Right renal pelvis (tissue), 4 donors: ENCODE data around the gene ZNF680. TPM values are rescaled to one million over a fixed set of nuclear protein-coding genes. Genes with fewer than 3 reads are reported as not detected.
"Not testable (repeated sequence)": the region's sequence is repeated elsewhere in the genome, so short reads cannot be mapped to it uniquely, and the experiment has no call there.

ENCODE experiments used
- DNase-seq, 4 donors: peaks; one replicate each; pipeline ENCODE4 v3.0.0-alpha.2; 2013; ENCODE audit warnings: low read depth in 4 of 4, low spot score in 3 of 4, missing footprints in 1 of 4
- polyA plus RNA-seq, 4 donors: library from polyadenylated mRNA; unstranded; fragments of 120-200 nt; gene quantifications; one replicate each; pipeline ENCODE4 v1.2.1, GENCODE V29; 2013; ENCODE audit not compliant: insufficient read length in 4 of 4

Gene ZNF680
- 10 to 100 TPM; 14.9 to 21.6 (median 19.4) TPM for polyA plus RNA-seq

GRCh38 chr7:64562626-64563278 is at the start of gene ZNF680:
Gene ZNF680 (minus strand): TSS chr7:64563071. CDS start chr7:64562954, 117 bp downstream.
- peak; percentile 81 to 95 (median 90) for DNase-seq

DNA sequence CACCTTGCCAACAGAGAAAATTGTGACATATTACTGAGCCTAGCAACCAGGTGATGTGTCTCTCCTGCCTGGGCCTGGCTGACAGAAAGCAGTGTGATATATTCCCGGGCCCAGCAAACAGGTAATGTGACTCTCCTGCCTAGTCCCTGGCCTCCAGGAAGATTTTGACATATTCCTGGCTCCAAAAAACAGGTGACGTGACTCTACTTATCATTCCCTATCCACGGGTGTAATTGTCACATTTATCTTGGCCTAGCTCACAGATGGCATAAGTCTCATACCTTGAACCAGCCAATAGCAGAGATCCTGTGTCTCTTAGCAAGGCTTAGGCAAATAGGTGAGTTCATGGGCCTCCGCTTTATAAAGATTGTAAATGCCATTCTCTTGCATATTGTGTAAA is 49.6 kb upstream of the ZNF680 start:
- DNase-seq, result no peak

DNA sequence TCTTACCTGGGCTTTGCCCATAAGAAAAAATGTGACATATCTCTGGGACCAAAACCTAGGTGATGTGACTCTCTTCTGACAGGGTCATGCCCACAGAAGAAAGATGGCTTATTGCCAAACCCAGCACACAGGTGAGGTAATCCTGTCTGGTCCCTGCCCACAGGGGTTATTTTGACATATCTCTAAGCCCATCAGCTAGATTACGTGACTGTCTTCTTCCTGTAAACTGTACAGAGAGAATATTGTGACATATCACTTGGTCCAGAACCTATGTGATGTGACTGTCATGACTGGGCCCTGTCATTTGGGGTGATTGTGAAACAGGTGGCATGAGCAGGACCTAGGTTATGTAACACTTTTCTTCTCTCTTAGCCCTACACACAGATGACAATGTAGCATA is 48.8 kb upstream of the ZNF680 start:
- DNase-seq, result no peak

DNA sequence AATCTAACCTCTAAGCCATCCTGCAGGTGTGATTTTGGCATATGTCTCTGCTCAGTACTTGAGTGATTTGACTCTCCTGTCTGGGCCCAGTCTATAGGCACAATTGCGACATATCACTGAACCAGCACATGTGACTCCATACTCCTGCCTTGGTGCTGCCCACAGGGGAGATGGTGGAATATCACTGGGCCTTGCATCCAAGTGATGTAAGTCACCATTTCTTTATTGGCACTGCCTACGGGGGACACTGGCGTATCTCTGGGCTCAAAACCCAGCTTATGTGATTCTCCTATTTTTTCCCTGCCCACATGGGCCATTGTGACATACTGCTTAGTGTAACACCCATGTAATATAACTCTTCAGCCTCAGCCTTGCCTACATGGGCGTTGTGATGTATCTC is 48.1 kb upstream of the ZNF680 start:
- no peak for DNase-seq

- DNase-seq, result no peak
Observed at GRCh38 chr7:64608116-64608910, 45.4 kb upstream of the ZNF680 start.

DNA sequence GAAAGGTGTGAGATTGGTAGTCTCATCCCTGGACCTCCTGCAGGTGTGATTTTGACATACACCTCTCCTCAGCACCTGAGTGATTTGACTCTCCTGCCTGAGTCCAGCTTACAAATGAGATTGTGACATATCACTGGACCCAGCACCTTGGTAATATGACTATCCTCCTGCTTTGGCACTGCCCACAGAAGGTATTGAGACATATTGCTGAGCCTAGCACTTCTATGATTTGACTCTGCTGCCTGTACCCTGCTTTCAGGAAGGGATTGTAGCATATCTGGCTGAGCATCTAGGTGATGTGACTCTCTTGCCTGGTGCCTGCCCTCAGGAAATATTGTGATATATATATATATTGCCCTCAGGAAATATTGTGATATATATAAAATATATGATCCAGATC is 43.5 kb upstream of the ZNF680 start:
- DNase-seq, result no peak

DNA sequence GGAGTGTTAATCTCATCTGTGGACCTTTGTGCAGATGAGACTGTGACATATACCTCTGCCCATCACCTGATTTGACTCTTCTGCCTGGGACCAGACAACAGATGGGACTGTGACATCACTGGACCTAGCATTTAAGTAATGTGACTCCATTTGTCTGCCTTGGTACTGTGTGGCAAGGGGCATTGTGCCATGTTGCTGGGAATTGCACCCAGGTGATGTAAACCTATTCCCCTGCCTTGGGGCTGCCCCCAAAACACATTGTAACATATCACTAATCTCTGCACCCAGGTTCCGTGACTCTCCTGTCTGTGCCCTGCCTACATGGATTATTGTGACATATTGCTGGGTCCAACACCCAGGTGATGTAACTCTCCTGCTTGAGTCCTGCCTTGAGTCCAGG is 40.4 kb upstream of the ZNF680 start:
- no peak for DNase-seq

DNA sequence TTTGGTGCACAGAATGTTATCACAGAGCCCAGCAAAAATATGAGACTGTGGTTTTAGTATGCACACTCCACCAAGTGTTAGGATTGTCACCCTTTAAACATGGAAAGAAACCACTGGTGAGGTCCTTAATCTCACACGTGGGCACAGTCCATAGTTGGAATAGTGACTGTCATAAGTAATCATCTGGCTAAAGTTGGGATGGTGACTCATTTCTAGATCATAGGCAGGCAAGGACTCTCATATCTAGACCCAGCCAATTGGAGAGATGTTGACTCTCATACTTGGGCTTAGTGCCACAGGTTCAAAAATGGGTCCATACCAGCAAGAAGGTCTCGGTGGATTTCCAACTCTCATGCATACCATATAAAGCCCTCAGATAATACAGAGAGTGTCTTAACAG is 39.6 kb upstream of the ZNF680 start:
- DNase-seq, result no peak

- no peak for DNase-seq
Observed at GRCh38 chr7:64602086-64602485, 39.2 kb upstream of the ZNF680 start.

- DNase-seq, result no peak
Observed at GRCh38 chr7:64599359-64599758, 36.5 kb upstream of the ZNF680 start.

GRCh38 chr7:64590971-64591370 is 28.1 kb upstream of the ZNF680 start:
- no peak for DNase-seq

DNA sequence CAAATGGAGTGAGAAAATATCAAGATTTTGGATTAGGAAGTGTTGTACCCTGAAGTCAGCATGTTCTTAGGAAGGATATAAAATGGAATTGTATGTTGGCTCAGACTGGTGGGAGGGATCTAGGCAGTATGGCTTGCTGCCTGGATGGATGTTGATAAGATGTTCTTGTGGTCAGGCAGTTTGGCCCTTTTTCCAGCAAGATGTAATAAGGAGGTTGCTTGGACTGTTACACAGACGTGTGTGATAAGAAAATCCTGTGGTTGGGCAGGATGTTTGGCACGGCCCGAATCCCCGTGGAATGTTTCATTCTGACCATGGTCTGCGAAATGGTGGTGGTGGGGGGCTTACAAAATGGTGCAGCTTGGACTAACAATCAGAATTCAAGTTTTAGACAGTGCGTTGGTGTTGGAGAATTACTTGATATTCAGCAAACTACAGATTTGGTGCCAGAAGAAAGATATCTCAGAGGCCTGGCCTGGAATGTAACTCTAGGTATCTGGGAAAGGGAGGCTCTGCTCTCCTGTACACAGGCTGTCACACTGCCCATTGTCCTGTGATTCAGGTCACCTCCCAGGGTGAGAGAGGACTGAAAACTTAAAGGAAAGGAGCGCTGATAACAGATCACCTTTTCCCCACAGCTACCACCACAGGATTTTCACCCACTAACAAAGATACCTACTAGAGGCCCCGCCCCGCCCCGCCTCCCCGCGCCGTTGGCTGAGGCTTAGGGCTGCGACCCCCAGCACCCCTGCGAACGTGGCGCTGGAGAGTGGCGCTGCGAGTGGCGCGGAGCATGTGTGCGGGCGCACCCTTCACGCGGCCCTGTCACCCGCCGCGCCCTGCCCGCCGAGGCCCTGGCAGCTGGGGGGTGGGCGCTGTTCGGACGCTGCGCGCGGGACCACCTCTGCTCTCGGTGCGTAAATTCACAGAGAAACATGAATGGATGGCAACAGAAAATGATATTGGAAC is 19.3 kb upstream of the ZNF680 start:
- no peak for DNase-seq

DNA sequence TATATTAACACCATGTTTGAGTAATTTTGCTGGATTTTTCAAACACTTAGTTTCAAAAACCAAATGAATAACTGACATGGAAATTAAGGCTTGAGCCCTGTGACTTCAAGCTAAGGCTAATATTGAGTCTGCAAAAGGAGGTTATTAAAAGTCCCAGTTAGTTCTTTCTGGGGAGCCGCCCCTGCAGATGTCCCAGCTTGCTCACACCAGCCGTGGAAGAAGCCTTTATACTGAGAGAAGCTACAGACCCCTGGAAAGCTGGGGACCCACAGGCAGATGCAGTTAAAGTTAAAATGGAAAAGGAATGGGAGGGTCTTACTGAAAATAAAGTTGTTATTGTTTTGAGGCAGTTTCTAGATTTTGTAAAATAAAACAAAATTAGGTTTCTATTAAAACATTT is 18.5 kb upstream of the ZNF680 start:
- no peak for DNase-seq

GRCh38 chr7:64574540-64575099 is 11.7 kb upstream of the ZNF680 start:
- peak in 2 of 4 donors; percentile 26 to 68 for DNase-seq

DNA sequence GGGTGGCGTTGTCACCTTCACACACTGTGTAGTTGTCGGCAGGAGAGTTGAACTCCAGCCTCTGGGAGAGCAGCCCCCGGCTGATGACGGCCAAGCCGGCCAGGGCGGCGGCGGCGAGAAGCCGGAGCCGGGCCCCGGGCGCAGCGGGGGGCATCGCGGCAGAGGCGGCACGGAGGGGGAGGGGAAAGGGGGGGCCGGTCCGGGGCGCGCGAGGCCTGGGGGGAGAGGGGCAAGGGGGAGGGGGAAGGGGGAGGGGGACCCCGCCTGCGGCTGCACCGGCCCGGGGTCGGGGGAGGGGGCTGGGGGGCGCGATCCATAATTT is 7.4 kb upstream of the ZNF680 start:
- DNase-seq, result not testable (repeated sequence)

DNA sequence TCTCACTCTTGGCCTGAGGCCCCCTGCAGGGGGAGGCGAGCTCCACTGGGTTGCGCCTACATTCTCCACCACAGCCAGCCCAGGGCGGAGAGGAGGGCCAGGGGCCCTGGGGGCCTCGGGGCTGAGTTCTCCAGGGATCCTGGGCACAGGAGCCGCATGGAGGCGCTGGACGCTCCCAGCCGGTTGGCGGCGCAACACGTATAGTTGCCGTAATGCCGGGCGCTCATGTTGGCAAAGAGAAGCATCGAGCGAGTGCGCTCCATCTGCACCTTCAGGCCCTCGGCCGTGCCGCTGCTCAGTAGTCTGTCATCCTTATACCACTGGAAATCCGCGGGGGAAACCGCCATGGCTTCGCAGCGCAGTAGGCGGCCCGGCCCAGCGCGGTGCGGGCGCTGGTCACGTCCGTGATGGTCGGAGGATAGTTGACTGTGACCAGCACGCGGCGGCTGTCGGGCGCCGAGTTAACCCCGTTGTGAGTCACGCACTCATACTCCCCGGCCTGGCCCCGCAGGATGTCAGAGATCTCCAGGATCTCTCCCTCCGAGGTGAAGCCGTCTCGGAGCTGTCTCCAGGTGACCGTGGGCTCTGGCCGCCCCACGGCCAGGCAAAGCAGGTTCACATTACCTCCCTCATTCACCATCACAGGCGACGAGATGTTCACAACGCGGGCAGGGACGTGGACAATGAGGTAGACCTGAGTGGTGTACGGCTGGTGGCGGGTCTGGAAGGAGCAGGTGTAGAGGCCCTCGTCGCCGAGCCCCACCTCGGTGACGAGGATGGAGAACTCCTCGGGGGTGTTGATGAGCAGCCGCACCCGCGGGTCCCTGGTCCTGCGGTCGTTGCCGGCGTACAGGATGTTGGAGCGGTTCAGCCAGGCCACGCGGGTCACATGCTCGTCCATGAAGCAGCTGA is 6.8 kb upstream of the ZNF680 start:
- DNase-seq, result peak in 3 of 4 donors; percentile 12 to 38 (median 24)

GRCh38 chr7:64562256-64562625 is 630 bp downstream of the ZNF680 start:
- peak in 1 of 4 donors; percentile 1 for DNase-seq

- DNase-seq, result no peak
Observed at GRCh38 chr7:64559206-64559605, 3.7 kb downstream of the ZNF680 start.

GRCh38 chr7:64558781-64559180 is 4.1 kb downstream of the ZNF680 start:
- no peak for DNase-seq

DNA sequence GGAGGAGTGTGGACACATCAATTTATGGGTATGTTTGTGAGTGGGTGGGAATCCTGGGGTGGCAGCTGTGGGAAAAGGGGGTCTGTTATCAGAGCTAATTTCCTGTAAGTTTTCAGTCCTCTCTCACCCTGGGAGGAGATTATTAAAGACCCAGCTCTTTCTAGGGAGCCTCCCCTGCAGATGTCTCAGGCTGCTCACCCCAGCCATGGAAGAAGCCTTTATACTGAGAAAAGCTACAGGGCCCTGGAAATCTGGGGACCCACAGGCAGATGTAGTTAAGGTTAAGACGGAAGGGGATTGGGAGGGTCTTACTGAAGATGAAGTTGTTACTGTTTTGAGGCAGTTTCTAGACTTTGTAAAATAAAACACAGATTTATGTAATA is 4.6 kb downstream of the ZNF680 start:
- DNase-seq, result no peak
